ENCODE data around the gene FAM117B.
A peak's percentile ranks its signal among the peaks of the same experiment; 100 is the strongest.

FAM117B gene

DNA sequence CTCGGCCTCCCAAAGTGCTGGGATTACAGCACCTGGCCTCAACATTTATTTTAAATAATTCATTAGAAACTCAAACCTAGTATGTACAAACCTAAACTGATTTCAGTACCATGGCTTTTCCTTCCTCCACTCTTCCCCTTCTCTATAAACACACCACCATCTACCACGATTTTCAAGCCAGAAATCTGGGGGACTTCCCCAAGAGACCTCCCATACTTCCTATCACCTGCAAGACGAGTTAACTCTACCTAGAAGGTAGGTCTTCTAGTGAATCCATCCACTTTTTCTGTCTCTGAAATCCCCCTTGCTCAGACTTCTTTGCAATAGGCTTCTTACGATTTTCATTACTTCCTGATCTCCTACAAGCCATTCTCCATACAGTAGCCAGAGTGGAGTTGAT lies 7.7 kb upstream of the FAM117B start:
- no peak for TF ChIP-seq EZH2 (IDR thresholded peaks at IDR 0.05; ENCODE audit: borderline replicate concordance, low read depth, low read length, severe bottlenecking)
- TF ChIP-seq, protein P1, sequence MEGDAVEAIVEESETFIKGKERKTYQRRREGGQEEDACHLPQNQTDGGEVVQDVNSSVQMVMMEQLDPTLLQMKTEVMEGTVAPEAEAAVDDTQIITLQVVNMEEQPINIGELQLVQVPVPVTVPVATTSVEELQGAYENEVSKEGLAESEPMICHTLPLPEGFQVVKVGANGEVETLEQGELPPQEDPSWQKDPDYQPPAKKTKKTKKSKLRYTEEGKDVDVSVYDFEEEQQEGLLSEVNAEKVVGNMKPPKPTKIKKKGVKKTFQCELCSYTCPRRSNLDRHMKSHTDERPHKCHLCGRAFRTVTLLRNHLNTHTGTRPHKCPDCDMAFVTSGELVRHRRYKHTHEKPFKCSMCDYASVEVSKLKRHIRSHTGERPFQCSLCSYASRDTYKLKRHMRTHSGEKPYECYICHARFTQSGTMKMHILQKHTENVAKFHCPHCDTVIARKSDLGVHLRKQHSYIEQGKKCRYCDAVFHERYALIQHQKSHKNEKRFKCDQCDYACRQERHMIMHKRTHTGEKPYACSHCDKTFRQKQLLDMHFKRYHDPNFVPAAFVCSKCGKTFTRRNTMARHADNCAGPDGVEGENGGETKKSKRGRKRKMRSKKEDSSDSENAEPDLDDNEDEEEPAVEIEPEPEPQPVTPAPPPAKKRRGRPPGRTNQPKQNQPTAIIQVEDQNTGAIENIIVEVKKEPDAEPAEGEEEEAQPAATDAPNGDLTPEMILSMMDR (IDR thresholded peaks at IDR 0.05; ENCODE audit: borderline replicate concordance, extremely low read depth, low read length, poor library complexity, severe bottlenecking), result no peak
- no peaks in the 10 kb centered on the region for H3K9me3 ChIP-seq (ENCODE audit: insufficient read depth, low read length, severe bottlenecking)
- DNase-seq (no peak), ATAC-seq (ENCODE audit: insufficient read depth, low read depth) (no peak)
- no peaks in the 10 kb centered on the region for H3K27me3 ChIP-seq (ENCODE audit: insufficient read depth, low read length, poor library complexity)
- H3K36me3 ChIP-seq (ENCODE audit: insufficient read depth, low read length), result no peaks in the 10 kb centered on the region
- H3K4me2 ChIP-seq (ENCODE audit: insufficient read depth, low read length), result no peak overlapping the region
- H3K9ac ChIP-seq (ENCODE audit: low read depth, low read length), result no peak overlapping the region
- no peaks in the 10 kb centered on the region for H3K4me1 ChIP-seq (ENCODE audit: insufficient read depth, low read length)
- H3K27ac ChIP-seq (ENCODE audit: low read length), result no peak overlapping the region
- no peaks in the 10 kb centered on the region for H4K20me1 ChIP-seq (ENCODE audit: insufficient read depth, low read length)
- no peak overlapping the region for H3K4me3 ChIP-seq (ENCODE audit: low read depth in 1 of 2, low read length in 2 of 2)
- H2AFZ ChIP-seq (ENCODE audit: low read depth, low read length), result peak overlapping the region; percentile 23; the same call in 1 of the 2 replicates
- H3K79me2 ChIP-seq (ENCODE audit: insufficient read depth, low read length), result no peaks in the 10 kb centered on the region

DNA sequence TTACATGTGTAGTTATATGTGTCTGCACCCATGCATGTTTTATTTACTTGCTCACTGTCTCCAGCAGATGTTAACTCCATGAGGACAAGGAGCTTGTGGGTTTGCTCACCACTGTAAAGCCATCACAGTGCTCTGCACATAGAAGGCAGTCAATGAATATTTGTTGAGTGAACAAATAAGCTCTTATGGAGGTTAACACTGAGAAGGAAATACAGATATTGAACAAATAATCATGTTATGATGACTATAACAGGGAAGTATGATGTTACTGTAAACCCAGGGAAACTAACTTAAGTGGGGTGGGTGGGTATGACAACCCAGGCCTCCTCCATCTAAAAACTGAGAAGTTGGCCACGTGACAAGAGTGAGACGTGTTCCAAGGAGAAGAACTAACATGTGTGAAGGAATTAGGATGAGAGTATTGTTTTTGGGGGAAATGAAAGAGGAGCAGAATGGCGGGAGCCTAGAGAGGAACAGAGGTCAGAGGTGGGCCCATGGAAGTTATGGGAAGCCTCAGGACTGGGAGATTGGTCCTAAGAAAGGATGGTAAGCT lies 6.0 kb upstream of the FAM117B start:
- no peaks in the 10 kb centered on the region for H3K27me3 ChIP-seq (ENCODE audit: insufficient read depth, low read length, poor library complexity)
- H3K36me3 ChIP-seq (ENCODE audit: insufficient read depth, low read length), result no peaks in the 10 kb centered on the region
- H3K27ac ChIP-seq (ENCODE audit: low read length), result no peak overlapping the region
- H3K9ac ChIP-seq (ENCODE audit: low read depth, low read length), result no peak overlapping the region
- TF ChIP-seq, protein P1 (IDR thresholded peaks at IDR 0.05; ENCODE audit: borderline replicate concordance, extremely low read depth, low read length, poor library complexity, severe bottlenecking), result no peak
- TF ChIP-seq EZH2 (IDR thresholded peaks at IDR 0.05; ENCODE audit: borderline replicate concordance, low read depth, low read length, severe bottlenecking), result no peak
- no peak for ATAC-seq (ENCODE audit: insufficient read depth, low read depth)
- H3K4me3 ChIP-seq (ENCODE audit: low read depth in 1 of 2, low read length in 2 of 2), result no peak overlapping the region
- H4K20me1 ChIP-seq (ENCODE audit: insufficient read depth, low read length), result no peaks in the 10 kb centered on the region
- no peak overlapping the region for H2AFZ ChIP-seq (ENCODE audit: low read depth, low read length)
- no peak overlapping the region for H3K4me2 ChIP-seq (ENCODE audit: insufficient read depth, low read length)
- DNase-seq, result no peak
- H3K9me3 ChIP-seq (ENCODE audit: insufficient read depth, low read length, severe bottlenecking), result no peaks in the 10 kb centered on the region
- H3K4me1 ChIP-seq (ENCODE audit: insufficient read depth, low read length), result peaks cover 2% of the 10 kb centered on the region; the same call in 1 of the 2 replicates
- no peaks in the 10 kb centered on the region for H3K79me2 ChIP-seq (ENCODE audit: insufficient read depth, low read length)

DNA sequence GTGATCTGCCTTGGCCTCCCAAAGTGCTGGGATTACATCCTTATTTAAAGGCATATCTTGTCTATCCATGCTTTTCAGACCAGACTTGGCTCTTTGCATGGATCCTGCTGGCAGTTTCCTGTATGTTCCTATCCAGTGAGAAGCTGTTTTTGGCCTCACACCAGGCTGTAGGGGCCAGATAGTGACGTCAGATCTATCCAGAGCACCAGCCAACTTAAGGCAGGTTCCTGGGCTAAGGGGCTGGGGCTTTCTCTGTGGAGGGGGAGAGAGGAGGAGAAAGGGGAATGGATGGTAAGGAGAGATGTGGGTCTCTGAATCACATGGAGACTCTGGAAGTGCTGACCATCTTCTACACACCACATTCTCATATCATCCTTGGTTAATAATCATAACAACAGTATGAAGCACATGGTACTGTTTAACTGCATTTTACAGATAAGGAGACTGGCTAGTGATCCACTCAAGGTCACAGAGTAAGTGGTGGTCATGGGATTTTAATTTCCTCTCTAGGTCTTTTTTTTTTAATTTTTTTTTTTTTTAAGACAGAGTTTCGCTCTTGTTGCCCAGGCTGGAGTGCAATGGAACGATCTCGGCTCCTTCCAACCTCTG lies 2.0 kb upstream of the FAM117B start:
- H3K36me3 ChIP-seq (ENCODE audit: insufficient read depth, low read length), result no peaks in the 10 kb centered on the region

More for the DNA sequence above, 2.0 kb upstream of the FAM117B start:
- no peak overlapping the region for H3K4me3 ChIP-seq (ENCODE audit: low read depth in 1 of 2, low read length in 2 of 2)
- TF ChIP-seq EZH2 (IDR thresholded peaks at IDR 0.05; ENCODE audit: borderline replicate concordance, low read depth, low read length, severe bottlenecking), result no peak
- TF ChIP-seq, protein P1 (IDR thresholded peaks at IDR 0.05; ENCODE audit: borderline replicate concordance, extremely low read depth, low read length, poor library complexity, severe bottlenecking), result no peak
- no peaks in the 10 kb centered on the region for H3K27me3 ChIP-seq (ENCODE audit: insufficient read depth, low read length, poor library complexity)
- peaks cover 26% of the 10 kb centered on the region for H3K79me2 ChIP-seq (ENCODE audit: insufficient read depth, low read length)
- H3K27ac ChIP-seq (ENCODE audit: low read length), result no peak overlapping the region
- ATAC-seq (ENCODE audit: insufficient read depth, low read depth) (no peak), DNase-seq (no peak)
- H3K9ac ChIP-seq (ENCODE audit: low read depth, low read length), result no peak overlapping the region
- H4K20me1 ChIP-seq (ENCODE audit: insufficient read depth, low read length), result peaks cover 2% of the 10 kb centered on the region; the same call in 1 of the 2 replicates
- H2AFZ ChIP-seq (ENCODE audit: low read depth, low read length), result no peak overlapping the region
- peaks cover 28% of the 10 kb centered on the region for H3K4me1 ChIP-seq (ENCODE audit: insufficient read depth, low read length)
- no peaks in the 10 kb centered on the region for H3K9me3 ChIP-seq (ENCODE audit: insufficient read depth, low read length, severe bottlenecking)
- no peak overlapping the region for H3K4me2 ChIP-seq (ENCODE audit: insufficient read depth, low read length)
